ENCODE measurements around the gene TFIP11.

DNA sequence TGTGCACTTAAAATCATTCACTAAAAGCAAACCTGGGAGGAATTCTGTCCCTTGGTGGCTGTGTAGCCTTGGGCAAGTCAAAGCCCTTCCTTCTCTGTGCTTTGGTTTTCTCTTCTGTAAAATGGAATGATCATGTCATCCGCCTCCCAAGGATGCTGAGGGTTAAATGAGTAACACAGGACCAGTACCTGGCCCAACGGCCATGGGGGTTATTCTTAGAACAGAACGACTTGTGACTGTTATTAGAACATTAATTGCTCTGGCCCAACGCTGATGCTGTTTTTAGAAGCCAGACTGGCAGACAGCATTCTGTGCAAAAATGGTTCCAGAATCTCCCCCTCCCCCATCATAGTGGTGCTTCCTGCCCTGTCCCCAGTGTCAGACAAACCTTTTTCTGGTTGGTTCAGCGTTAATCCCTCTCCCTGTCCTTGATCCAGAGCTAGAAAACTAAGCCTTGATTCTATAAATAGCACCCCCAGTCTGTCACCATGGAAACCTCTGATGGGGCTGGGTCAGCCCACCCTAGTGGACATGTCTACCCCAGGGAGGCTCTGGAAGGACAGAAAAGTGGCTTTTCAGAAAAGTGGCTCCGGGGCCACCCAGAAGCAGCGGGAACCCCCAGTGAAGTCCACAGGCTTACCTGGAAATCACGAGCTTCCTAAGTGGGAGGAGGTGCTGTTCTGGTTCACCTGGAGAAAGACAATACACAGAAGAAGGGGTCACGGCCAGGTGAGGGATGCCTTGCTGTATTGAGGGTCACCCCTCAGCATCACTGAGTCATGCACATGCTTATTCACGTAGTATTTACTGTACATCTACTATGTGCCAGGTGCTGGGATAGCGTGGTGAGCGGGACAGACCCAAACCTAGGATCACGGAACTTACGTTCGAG lies 15.5 kb upstream of the TFIP11 start:
- TF ChIP-seq, protein P1, sequence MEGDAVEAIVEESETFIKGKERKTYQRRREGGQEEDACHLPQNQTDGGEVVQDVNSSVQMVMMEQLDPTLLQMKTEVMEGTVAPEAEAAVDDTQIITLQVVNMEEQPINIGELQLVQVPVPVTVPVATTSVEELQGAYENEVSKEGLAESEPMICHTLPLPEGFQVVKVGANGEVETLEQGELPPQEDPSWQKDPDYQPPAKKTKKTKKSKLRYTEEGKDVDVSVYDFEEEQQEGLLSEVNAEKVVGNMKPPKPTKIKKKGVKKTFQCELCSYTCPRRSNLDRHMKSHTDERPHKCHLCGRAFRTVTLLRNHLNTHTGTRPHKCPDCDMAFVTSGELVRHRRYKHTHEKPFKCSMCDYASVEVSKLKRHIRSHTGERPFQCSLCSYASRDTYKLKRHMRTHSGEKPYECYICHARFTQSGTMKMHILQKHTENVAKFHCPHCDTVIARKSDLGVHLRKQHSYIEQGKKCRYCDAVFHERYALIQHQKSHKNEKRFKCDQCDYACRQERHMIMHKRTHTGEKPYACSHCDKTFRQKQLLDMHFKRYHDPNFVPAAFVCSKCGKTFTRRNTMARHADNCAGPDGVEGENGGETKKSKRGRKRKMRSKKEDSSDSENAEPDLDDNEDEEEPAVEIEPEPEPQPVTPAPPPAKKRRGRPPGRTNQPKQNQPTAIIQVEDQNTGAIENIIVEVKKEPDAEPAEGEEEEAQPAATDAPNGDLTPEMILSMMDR (IDR thresholded peaks at IDR 0.05): no peak
- no peak for TF ChIP-seq POLR2A (IDR thresholded peaks at IDR 0.05)
